Left renal cortex interstitium (tissue), 4 donors: ENCODE measurements around the gene KCTD13. TPM values are rescaled to one million over a fixed set of nuclear protein-coding genes. Genes with fewer than 3 reads are reported as not detected.
"Not testable (repeated sequence)": the region's sequence is repeated elsewhere in the genome, so short reads cannot be mapped to it uniquely, and the experiment has no call there.

ENCODE experiments used
- DNase-seq, 4 donors: peaks; one replicate each; pipeline ENCODE4 v3.0.0-alpha.2; 2013; ENCODE audit warnings: low read depth in 4 of 4, low spot score in 2 of 4, missing footprints in 1 of 4
- polyA plus RNA-seq, 4 donors: library from polyadenylated mRNA; unstranded; fragments of 120-200 nt; gene quantifications; one replicate each; pipeline ENCODE4 v1.2.1, GENCODE V29; 2013; ENCODE audit not compliant: insufficient read length in 4 of 4

Gene KCTD13
- polyA plus RNA-seq, 4 donors: 10.5 to 34.1 (median 22.2) TPM

GRCh38 chr16:29947897-29948296 is 21.9 kb upstream of the KCTD13 start:
- no peak for DNase-seq

- peak in 3 of 4 donors; percentile 62 to 77 (median 68) for DNase-seq
These were observed 18.1 kb upstream of the KCTD13 start for GRCh38 chr16:29943846-29944799.

DNA sequence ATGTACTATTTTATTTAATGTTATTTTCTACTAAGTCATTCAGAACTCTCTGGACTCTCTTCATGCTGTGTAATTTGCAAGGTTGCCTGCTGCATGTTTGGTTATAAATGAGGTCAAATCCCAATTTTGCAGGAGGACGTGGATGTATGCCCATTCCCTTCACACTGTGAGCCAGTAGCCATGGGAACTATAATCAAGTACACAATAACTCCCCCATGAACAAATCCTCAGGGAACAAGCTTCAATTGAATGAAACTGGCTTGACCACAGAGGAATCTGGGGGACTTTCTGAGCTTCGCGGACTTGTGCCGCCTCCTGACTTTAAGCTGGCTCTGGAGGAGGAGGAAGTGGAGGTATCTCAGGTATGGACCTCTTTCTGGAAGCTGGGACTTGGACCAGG is 14.6 kb upstream of the KCTD13 start:
- DNase-seq: no peak

DNA sequence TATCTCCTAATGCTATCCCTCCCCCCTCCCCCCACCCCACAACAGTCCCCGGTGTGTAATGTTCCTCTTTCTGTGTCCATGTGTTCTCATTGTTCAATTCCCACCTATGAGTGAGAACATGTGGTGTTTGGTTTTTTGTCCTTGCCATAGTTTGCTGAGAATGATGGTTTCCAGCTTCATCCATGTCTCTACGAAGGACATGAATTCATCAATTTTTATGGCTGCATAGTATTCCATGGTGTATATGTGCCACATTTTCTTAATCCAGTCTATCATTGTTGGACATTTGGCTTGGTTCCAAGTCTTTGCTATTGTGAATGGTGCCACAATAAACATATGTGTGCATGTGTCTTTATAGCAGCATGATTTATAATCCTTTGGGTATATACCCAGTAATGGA is 5.7 kb upstream of the KCTD13 start:
- not testable (repeated sequence) for DNase-seq

DNA sequence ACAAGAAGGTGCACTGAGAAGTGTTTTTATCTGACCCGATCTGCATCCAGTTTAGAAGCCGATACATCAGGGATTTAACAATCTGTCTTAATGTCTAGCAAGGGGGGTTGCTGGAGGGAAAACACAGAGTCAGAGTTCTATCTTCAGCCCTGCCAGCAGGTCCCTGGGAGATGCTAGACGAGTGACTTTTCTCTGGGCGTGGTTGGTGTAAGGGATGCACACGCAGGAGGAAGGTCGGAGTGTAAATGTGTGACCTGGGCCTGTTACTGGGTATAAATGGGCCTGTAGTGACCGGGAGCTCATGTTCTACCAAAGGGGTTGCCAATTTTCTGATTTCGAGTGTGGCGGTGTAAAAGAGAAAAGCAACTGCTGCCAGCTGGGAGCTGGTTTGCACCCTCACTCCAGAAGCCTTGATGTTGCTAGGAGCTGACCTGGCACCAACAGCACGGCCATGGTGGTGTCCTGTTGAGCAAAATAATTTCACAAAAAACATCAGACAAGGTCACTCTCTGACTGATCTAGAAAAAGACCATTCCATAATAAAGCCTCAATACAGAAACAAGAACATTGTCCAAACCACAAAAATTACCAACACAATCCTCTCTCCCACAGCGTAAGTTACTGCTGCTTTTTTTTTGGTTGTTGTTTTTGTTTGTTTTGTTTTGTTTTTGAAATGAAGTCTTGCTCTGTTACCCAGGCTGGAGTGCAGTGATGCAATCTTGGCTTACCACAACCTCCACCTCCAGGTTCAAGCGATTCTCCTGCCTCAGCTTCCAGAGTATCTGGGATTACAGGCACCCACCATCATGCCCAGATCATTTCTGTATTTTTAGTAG is 1.3 kb upstream of the KCTD13 start:
- no peak for DNase-seq

- DNase-seq: peak in 1 of 4 donors; percentile 38
These were observed 656 bp upstream of the KCTD13 start for GRCh38 chr16:29926711-29927052.

- no peak for DNase-seq
These were observed 795 bp downstream of the KCTD13 start for GRCh38 chr16:29925105-29925756.

DNA sequence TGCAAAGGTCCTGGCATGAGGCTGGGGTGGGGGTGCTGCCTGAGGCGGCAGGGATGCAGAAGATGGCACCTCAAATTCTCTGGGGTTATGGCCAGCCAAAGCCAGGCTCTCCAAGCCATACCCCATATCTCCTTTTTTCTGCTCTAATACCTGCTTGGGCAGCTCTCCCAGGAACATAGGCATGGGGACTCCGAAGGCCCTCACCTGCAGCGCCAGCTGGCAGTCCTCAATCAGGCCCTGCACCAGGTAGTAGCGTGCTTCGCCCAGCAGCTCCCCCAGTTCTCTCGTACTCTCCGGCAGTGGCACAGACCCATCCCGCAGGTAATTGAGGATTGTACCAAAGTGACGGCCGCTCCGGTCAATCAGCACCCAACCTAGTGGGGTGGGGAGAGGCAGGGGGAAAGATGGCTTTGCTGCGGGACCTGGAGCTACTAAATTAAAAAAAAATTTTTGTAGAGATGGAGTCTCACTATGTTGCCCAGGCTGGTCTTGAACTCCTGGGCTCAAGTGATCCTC is 3.0 kb downstream of the KCTD13 start:
- DNase-seq: no peak

DNA sequence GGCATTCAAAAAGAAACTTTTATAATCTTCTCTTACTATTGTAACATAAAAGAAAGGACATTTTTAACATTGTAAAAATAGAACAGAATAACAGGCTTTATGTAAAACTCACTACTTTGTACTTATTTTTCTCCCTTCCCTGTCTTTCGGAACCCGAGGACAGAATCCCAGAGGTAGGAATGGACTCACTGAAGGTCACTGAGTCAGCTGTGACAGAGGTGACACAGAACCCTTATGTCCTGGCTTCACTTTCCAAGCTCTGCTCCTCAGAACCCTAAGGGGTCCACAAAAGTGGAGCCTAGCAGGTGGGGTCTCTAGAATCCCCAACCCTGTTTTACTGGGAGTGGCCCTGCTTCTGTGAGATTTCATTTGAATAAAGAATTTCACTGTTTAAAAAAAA is 3.7 kb downstream of the KCTD13 start:
- DNase-seq: no peak

DNA sequence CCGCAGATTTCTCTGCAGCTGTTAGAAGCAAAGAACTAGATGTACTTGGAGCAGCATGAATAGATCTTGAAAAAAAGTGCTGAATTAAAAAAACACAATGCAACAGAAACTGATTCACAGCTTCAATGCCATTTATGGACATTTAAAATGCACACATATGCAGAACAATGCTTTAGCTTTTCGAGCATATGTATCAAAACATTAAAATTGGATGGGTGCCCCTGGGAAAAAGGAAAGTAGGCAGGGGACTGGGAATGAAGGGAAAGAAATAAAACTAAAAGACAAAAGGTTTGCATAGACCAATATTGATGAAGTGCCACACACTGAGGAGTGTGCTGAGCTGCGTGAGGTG is 5.0 kb downstream of the KCTD13 start:
- DNase-seq: no peak

DNA sequence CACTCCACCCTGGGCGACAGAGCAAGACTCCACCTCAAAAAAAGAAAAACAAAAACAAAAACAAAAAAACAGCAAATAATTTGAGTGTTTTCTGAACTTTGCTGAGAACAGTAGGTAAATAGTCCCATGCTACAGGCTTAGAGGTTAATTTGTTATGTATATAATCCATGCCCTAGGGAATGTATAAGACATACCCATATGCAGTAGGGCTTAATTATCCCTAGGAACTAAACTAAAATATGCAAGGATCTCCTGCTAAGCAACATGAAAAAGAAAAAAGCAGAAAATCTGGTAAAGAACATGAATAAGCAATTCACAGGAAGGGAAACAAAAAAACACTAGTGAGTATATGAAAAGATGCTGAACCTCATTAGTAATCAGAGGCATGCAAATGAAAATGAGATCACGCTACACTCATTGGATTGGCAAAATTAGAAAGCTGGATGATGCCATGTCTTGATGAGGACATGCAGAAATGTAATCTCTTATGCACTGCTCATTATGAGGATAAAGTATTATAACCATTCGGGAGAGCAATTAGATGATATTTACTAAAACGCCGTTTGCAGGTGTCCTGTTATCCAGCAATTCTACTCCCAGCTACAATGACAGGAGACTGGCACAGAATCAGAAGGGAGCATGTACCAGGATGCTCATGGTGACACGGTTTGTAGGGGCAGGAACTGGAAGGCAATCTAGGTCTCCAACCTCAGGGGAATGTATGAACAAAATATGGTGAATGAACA is 5.6 kb downstream of the KCTD13 start:
- no peak for DNase-seq

DNA sequence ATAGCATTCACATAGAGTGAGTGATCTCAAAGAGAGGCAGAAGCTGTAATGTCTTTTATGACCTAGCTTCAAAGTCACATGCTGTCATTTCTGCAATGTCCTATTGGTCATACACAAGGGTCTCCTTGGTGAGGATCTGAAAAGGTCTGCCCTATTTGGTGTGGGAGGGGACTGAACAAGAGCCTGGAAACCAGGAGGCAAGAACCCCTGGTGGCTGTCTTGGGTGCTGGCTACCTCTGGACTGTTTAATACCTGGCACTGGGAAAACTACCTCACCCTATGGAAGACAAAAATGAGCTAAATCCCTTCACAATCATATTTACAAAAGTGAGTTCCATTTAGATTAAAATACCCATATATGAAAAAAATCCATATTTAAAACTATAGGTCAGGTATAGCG is 9.0 kb downstream of the KCTD13 start:
- DNase-seq: no peak

DNA sequence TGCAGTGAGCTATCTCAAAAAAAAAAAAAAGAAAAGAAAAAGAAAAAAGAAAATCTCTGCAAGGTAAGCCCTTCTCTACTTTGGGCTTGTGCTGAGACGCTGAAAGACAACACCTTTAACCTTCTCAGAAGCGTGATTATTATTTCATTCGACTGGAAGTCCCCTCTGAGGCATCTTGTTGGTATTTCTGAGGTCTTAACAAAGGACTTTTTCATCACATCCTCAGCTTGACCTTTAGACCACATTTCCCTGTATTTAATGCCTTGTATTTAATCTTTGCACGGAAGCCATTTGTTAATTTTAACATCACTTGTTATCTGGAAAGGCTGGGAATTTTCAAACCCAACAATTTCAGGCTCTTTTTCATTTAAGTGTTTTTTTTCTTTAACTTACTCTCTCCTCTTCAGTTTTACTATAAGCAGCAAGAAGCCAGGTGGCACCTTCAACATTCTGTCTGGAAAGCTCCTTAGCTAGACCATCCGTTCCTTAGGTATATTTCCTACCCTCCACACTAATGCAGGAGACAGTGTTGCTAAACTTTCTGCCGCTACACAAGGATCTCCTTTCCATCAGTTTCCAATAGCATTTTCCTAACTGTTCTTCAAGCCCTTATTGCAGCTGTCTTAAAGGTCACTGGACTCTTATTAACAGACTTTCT is 10.3 kb downstream of the KCTD13 start:
- no peak for DNase-seq

DNA sequence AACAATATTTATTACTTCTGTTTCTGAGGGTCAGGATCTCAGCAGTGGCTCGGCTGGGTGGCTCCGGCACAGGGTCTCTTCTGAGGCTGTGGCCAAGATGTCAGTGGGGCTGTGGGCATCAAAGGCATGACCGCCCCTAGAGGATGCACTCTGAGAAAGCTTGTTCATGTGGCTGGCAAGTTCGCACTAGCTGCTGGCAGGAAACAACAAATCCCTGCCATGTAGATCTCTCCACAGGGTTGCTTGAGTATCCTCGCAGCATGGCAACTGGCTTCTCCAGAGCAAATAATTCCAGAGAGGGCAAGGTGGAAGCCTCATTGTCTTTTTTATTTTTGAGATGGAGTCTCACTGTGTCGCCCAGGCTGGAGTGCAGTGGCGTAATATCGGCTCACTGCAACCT is 12.5 kb downstream of the KCTD13 start:
- no peak for DNase-seq

DNA sequence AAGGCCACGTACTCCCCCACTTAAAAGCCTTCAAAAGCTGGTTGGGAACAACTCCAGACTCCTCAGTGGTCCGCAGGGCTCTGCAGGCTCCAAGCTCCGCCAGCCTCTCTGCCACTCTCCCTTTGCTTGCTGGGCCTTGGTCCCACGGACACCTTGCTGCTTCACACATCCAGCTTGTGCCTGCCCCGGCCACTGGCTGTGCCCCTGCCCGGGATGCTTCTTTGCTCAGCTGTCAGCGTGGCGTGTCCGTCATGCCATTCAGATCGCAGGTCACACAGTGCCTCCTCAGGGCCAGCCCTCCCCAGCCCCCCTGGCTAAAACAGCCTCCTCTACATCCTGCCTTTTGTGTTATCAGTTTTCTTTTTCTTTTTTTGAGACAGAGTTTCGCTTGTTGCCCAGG is 13.9 kb downstream of the KCTD13 start:
- no peak for DNase-seq

- DNase-seq: no peak
These were observed 14.4 kb downstream of the KCTD13 start for GRCh38 chr16:29911676-29912010.

GRCh38 chr16:29910819-29911675 is 15.0 kb downstream of the KCTD13 start:
- no peak for DNase-seq

DNA sequence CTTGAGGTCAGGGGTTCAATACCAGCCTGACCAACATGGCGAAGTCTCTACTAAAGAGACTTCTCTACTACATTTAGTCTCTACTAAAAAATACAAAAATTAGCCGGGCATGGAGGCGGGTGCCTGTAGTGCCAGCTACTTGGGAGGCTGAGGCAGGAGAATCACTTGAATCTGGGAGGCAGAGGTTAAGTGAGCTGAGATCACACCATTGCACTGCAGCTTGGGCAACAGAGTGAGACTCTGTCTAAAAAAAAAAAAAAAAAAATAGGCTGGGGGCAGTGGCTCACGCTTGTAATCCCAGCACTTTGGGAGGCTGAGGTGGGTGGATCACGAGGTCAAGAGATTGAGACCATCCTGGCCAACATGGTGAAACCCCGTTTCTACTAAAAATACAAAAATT is 16.2 kb downstream of the KCTD13 start:
- not testable (repeated sequence) for DNase-seq

- DNase-seq: no peak
These were observed 16.6 kb downstream of the KCTD13 start for GRCh38 chr16:29909391-29909790.
